Transverse colon (tissue), 4 donors: Measurements from ENCODE around the gene KANSL3. TPM values are rescaled to one million over a fixed set of nuclear protein-coding genes. Genes with fewer than 3 reads are reported as not detected.

Experiments
- DNase-seq: peaks from one replicate; pipeline ENCODE4 v3.0.0-alpha.2; 2019
- H3K27ac ChIP-seq, 4 donors: fragments of 200-600 bp; sonication (generic); 2 replicates each; pipeline ENCODE4 v1.5.1; 2016 to 2018; ENCODE audit warnings: inconsistent platforms in 4 of 4
- H3K27me3 ChIP-seq: fragments of 200-600 bp; sonication (generic); 2 replicates; pipeline ENCODE4 v1.5.1; 2017; ENCODE audit warnings: inconsistent platforms
- H3K36me3 ChIP-seq, 4 donors: fragments of 200-600 bp; sonication (generic); 2 replicates each; pipeline ENCODE4 v1.5.1; 2017 to 2019; ENCODE audit warnings: inconsistent platforms in 4 of 4
- H3K4me1 ChIP-seq, 4 donors: fragments of 200-600 bp; sonication (generic); 2 replicates each; pipeline ENCODE4 v1.5.1; 2017 to 2020; ENCODE audit warnings: inconsistent platforms in 4 of 4
- H3K4me3 ChIP-seq, 4 donors: fragments of 200-600 bp; sonication (generic); 1 replicate in 1 of 4; 2 replicates in 3 of 4; pipeline versions ENCODE4 v1.5.1 to v1.6.1; 2017 to 2019; ENCODE audit warnings: inconsistent platforms in 4 of 4
- H3K9me3 ChIP-seq, 2 donors: fragments of 200-600 bp; sonication (generic); 2 replicates each; pipeline ENCODE4 v1.5.1; 2017 to 2019; ENCODE audit warnings: inconsistent platforms in 2 of 2
- CTCF ChIP-seq, 5 experiments: fragments of 200-600 bp in 3 of 5; fragments of 450-650 bp in 2 of 5; sonication (generic) in 3 of 5; IDR thresholded peaks; 1 replicate in 2 of 5; 2 replicates in 3 of 5; pipeline ENCODE4 v1.5.1; 2016 to 2017; ENCODE audit warnings: antibody characterized with exemption in 5 of 5, inconsistent platforms in 3 of 5, mild to moderate bottlenecking in 2 of 5, moderate library complexity in 1 of 5
- EP300 ChIP-seq: sonication (generic); formaldehyde crosslinking; IDR thresholded peaks from one replicate; pipeline ENCODE4 v1.6.1; 2017; ENCODE audit warnings: antibody characterized with exemption, low read depth
- POLR2A ChIP-seq: fragments of 450-650 bp; IDR thresholded peaks from one replicate; pipeline ENCODE4 v1.6.1; 2016; ENCODE audit warnings: antibody characterized with exemption, mild to moderate bottlenecking, moderate library complexity
- POLR2AphosphoS5 ChIP-seq, 3 donors: sonication (generic); formaldehyde crosslinking; IDR thresholded peaks; one replicate each; pipeline ENCODE4 v1.6.1; 2016; ENCODE audit warnings: antibody characterized with exemption in 3 of 3
- WGBS, 2 donors: methylation state at CpG; one replicate each; pipeline ENCODE4 v1.1.5; 2018; ENCODE audit warnings: low coverage in 1 of 2; 5-methylcytosine and 5-hydroxymethylcytosine counted together
- in situ Hi-C, 4 donors: fragments of 200-750 bp; cut with MboI; loops; one replicate each; pipeline versions ENCODE4 v1.15.0 to v1.15.1; 2017; ENCODE audit warnings: low sequenced_read_pairs in 3 of 4, low pct_ligation_motif_present in 1 of 4, low pct_unique_long_range_greater_than_20kb in 1 of 4
- intact Hi-C: fragments of 100-400 bp; cut with DNase I; formaldehyde crosslinking; loops from one replicate; pipeline ENCODE4 v1.15.1; 2023; ENCODE audit warnings: low total_unique reads
- total RNA-seq, 4 donors: library from RNA; depleted of rRNA; stranded (reverse); fragments of >200 nt; gene quantifications; one replicate each; pipeline ENCODE4 v1.1.0, GENCODE V29; 2016

KANSL3 gene
- total RNA-seq, 4 donors from 2014 or later, result 45.6 to 59.9 (median 53.4) TPM

DNA sequence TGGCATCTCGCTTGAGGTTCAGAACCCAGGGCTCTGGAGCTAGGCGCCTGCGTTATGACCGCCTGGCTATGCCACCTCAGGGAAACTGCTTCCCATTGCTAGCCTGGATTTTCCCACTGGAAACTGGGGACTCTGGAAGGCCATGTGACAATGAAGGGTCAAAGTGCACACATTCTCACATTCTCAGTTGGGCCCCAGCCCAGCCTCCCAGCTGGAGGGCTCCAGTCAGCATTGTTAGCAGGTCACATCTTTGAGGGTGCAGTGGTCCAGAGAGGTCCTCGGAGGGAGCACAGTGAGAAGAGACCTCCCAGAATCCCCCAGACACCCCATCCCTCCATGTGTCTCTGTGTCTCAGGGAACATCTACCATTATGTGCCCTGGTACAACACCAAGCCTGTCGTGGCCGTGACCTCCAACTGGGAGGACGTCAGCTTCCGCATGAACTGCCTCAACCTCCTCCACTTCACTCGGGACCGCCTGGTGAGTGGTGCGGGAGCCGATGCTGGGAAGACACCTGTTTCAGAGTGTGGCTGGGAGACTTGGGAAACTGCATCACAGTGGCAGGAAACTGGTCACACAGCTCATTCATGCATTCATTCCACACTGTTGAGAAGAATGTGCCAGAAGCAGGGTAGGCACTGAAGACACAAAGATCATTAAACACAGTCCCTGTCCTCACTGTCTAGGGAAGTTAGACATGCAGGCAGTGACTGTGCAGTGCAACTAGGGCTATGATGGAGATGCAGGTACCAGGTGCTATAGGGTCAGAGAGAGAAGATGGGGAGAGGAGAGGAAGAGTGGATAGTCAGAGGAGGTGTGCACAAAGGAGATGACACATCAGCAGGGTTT lies 46.1 kb upstream of the KANSL3 start:
- no peak for DNase-seq

DNA sequence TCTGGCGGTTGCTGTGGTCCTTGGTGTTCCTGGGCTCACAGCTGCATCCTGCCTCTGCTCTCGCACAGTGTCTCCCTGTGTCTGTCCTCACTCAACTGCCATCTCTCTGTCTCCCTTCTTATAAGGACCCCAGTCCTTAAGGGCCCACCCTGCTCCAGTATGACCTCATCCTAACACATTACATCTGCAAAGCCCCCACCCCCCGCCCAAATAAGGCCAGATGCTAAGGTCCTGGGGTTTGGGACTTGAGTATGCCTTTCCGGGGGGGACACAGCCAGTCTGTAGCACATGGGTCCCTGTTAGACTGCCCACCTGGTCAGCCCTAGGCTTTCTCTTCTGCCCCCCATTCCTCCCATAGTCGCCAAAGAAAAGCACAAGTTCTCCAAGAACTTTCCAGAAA lies 45.2 kb upstream of the KANSL3 start:
- Histone ChIP-seq H3K9me3 (no peaks in the 10 kb centered on the region), H3K4me3 (no peak overlapping the region), H3K27ac (no peak overlapping the region), H3K36me3 (no peaks in the 10 kb centered on the region), H3K4me1 (peaks cover 0 to 4% (median 2%) of the 10 kb centered on the region in 4 donors), H3K27me3 (no peaks in the 10 kb centered on the region)
- intact Hi-C loops (no loop called here), in situ Hi-C loops (no loop called here)
- no peak for TF ChIP-seq EP300
- no peak for TF ChIP-seq POLR2AphosphoS5 (IDR thresholded peaks at IDR 0.05)
- TF ChIP-seq POLR2A, result no peak
- TF ChIP-seq CTCF (IDR thresholded peaks at IDR 0.05), result no peak
- no peak for DNase-seq
- WGBS, 2 donors, result 79% methylated on average over 5 of the region's 5 CpGs; no CpG with 5 or more reads in 1 of the 2 donors

More for the DNA sequence above, 46.1 kb upstream of the KANSL3 start:
- in situ Hi-C loops, result no loop called here
- H3K27me3 ChIP-seq, result no peaks in the 10 kb centered on the region
- no peaks in the 10 kb centered on the region for H3K36me3 ChIP-seq
- no peak overlapping the region for H3K27ac ChIP-seq
- intact Hi-C loops, result no loop called here
- H3K4me3 ChIP-seq, result no peak overlapping the region
- no peak for TF ChIP-seq EP300
- TF ChIP-seq POLR2A, result no peak
- no peak for TF ChIP-seq CTCF (IDR thresholded peaks at IDR 0.05)
- TF ChIP-seq POLR2AphosphoS5 (IDR thresholded peaks at IDR 0.05), result no peak
- H3K9me3 ChIP-seq, result no peaks in the 10 kb centered on the region
- 93 to 100% methylated on average over 1 to 13 of the region's 13 CpGs for whole genome bisulfite sequencing, 2 donors
- peaks cover 0 to 4% (median 2%) of the 10 kb centered on the region in 4 donors for H3K4me1 ChIP-seq

DNA sequence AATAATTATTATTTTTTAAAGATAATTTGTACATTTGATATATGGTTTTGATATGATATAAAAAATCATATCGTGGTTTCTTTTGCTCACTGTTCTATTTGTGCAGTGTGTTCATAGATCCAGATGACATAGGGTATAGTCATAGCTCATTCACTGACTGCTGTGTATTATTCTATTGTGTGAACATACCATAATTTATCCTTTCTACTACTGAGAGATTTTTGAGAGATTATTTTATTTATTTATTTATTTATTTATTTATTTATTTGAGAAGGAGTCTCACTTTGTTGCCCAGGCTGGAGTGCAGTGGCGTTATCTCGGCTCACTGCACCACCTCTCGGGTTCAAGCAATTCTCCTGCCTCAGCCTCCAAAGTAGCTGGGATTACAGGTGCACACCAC lies 43.4 kb upstream of the KANSL3 start:
- intact Hi-C loops, result no loop called here
- in situ Hi-C loops, result no loop called here
- no peak for DNase-seq
- WGBS, 2 donors, result 92 to 94% methylated on average over 4 of the region's 4 CpGs
- Histone ChIP-seq H3K4me1 (peaks cover 0 to 4% (median 2%) of the 10 kb centered on the region in 4 donors), H3K9me3 (no peaks in the 10 kb centered on the region), H3K4me3 (no peak overlapping the region), H3K27me3 (no peaks in the 10 kb centered on the region), H3K36me3 (no peaks in the 10 kb centered on the region), H3K27ac (no peak overlapping the region)
- TF ChIP-seq EP300 (no peak), POLR2AphosphoS5 (IDR thresholded peaks at IDR 0.05) (no peak), CTCF (IDR thresholded peaks at IDR 0.05) (no peak), POLR2A (no peak)

DNA sequence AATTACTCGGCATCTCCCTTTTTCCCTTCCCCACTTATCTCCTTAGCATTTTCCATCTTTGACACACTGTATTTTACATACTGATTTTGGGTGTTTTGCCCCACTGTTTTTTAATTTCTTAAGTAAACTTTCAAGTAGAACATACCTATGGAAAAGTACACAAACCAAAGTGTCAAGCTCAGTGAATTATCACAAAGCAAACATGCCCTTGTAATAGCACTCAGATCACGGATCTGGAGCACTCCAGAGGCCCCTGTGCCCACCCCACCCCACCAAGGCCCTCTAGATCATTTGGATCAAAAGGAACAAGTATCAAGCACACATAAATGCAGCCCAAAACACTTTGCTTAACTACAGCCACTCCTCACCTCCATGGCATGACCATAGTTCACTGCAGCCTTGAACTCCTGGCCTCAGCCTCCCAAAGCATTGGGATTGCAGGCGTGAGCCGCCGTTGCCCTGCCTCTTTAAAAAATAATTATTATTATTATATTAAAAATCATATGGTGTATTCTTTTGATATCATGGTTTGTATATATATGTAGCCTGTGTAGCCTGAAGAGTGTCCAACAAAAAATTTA lies 42.5 kb upstream of the KANSL3 start:
- Histone ChIP-seq H3K36me3 (no peaks in the 10 kb centered on the region), H3K4me1 (peaks cover 0 to 4% (median 2%) of the 10 kb centered on the region in 4 donors), H3K9me3 (no peaks in the 10 kb centered on the region), H3K27me3 (no peaks in the 10 kb centered on the region), H3K4me3 (no peak overlapping the region), H3K27ac (no peak overlapping the region)
- TF ChIP-seq POLR2A, result no peak
- no peak for TF ChIP-seq POLR2AphosphoS5 (IDR thresholded peaks at IDR 0.05)
- no peak for TF ChIP-seq EP300
- TF ChIP-seq CTCF (IDR thresholded peaks at IDR 0.05), result no peak
- intact Hi-C loops, result no loop called here
- 56 to 57% methylated on average over 5 of the region's 5 CpGs for WGBS, 2 donors
- no peak for DNase-seq
- in situ Hi-C loops, result no loop called here
